ENCODE measurements around the gene PPP2R3A.
"Not testable (repeated sequence)": the region's sequence is repeated elsewhere in the genome, so short reads cannot be mapped to it uniquely, and the experiment has no call there.

The PPP2R3A gene, protein sequence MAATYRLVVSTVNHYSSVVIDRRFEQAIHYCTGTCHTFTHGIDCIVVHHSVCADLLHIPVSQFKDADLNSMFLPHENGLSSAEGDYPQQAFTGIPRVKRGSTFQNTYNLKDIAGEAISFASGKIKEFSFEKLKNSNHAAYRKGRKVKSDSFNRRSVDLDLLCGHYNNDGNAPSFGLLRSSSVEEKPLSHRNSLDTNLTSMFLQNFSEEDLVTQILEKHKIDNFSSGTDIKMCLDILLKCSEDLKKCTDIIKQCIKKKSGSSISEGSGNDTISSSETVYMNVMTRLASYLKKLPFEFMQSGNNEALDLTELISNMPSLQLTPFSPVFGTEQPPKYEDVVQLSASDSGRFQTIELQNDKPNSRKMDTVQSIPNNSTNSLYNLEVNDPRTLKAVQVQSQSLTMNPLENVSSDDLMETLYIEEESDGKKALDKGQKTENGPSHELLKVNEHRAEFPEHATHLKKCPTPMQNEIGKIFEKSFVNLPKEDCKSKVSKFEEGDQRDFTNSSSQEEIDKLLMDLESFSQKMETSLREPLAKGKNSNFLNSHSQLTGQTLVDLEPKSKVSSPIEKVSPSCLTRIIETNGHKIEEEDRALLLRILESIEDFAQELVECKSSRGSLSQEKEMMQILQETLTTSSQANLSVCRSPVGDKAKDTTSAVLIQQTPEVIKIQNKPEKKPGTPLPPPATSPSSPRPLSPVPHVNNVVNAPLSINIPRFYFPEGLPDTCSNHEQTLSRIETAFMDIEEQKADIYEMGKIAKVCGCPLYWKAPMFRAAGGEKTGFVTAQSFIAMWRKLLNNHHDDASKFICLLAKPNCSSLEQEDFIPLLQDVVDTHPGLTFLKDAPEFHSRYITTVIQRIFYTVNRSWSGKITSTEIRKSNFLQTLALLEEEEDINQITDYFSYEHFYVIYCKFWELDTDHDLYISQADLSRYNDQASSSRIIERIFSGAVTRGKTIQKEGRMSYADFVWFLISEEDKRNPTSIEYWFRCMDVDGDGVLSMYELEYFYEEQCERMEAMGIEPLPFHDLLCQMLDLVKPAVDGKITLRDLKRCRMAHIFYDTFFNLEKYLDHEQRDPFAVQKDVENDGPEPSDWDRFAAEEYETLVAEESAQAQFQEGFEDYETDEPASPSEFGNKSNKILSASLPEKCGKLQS (N-terminal part only)

DNA sequence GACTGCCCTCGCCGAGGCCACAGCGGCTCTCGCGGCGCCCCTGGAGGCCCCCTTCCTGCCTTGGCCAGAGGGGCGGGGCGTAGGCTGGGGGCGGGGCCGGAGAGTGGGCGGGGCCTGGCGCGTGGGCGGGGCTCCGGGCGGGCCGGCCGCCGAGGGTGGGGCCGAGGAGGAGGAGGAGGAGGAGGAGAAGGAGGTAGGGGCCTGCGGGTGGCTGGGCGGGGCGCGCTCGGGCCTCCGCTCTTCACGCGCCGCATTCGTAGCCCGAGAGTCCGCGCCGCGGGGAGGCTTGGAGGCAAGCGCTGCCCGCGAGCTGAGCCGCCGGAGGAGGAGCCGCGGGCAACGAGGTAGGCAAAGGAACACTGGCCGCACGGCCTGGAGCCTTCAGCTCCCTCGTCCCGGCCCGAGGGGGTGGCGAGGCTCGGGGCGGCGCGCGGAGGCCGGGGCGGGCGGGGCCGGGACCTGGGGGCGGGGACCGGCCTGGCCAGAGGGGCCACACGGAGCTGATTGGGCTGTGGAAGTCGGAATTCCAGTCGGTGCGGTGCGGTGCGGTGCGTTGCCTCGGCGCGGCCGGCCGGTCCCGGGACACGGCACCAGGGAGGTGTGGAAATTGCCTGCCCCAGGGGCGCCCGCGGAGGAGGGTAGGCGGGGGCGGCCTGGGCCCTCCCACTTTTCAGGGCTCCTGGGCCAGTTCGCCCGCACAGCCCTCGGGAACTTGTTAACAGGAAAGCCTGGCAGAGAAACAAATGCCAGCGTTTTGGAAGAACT, at the start of gene PPP2R3A:
Gene PPP2R3A, plus strand, starts transcription at position 223 of the 765 bp plus-strand sequence. CDS start 35,771 bp downstream, outside the sequence.
- H3K4me1 Mint-ChIP-seq: no peaks in the 10 kb centered on the region
- H3K36me3 Mint-ChIP-seq: peaks cover 2% of the 10 kb centered on the region
- peak within 1 kb of the TSS; percentile 81 for H3K4me3 Mint-ChIP-seq
- DNase-seq (ENCODE audit: low spot score in 2 of 2): peak; percentile 37 to 63
- H3K9me3 Mint-ChIP-seq: peaks cover 10% of the 10 kb centered on the region
- peaks cover 9% of the 10 kb centered on the region for H3K27me3 Mint-ChIP-seq
- H3K27ac Mint-ChIP-seq: no peak within 1 kb of the TSS
- ATAC-seq (ENCODE audit: low read depth): peak; percentile 86

DNA sequence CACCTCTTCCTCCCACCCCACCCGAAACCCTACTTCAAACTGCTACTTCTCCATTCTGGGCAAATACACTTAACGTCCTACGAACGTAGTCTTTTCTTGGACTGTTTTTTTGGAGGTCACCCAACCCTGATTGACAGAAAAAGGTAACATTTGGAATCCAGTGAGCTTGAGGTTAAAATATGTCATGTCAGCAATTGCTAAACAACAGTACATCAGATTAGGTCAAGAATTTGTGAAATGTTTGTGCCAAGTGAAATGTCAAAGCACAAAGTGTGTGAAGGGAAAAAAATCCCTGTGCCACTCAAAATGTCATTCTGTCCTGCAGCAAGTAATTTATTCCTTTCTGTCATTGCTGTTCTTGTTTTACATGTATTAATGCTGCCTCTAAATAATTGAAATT, 49.2 kb upstream of the PPP2R3A start:
- Mint-ChIP-seq H3K4me3 (no peak overlapping the region), H3K9me3 (no peaks in the 10 kb centered on the region), H3K4me1 (no peaks in the 10 kb centered on the region), H3K27ac (no peak overlapping the region), H3K27me3 (peaks cover 13% of the 10 kb centered on the region), H3K36me3 (no peaks in the 10 kb centered on the region)
- no peak for DNase-seq (ENCODE audit: low spot score in 2 of 2)
- no peak for ATAC-seq (ENCODE audit: low read depth)

DNA sequence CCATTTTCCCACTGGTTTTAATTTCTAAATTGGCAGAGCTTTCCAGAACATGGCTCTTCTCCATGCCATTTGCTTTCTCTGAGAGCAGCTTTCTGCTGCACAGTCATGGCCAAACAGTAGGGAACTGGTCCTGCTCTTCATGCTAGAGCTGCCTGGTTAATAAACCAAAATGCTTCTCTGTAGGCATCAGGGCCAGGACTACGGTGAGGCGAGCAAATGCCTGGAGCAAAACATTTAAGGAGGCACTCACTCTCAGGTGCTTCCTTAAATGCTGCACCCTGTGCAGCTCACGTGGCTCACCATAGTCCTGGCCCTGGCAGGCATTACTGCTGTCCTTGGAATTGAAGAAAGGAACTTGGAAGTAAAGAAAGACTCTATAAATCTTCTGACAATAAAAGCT, 48.5 kb upstream of the PPP2R3A start:
- H3K36me3 Mint-ChIP-seq: no peaks in the 10 kb centered on the region
- DNase-seq (ENCODE audit: low spot score in 2 of 2) (no peak), ATAC-seq (ENCODE audit: low read depth) (no peak)
- no peaks in the 10 kb centered on the region for H3K4me1 Mint-ChIP-seq
- H3K4me3 Mint-ChIP-seq: no peak overlapping the region
- peaks cover 11% of the 10 kb centered on the region for H3K27me3 Mint-ChIP-seq
- H3K9me3 Mint-ChIP-seq: no peaks in the 10 kb centered on the region
- H3K27ac Mint-ChIP-seq: no peak overlapping the region

DNA sequence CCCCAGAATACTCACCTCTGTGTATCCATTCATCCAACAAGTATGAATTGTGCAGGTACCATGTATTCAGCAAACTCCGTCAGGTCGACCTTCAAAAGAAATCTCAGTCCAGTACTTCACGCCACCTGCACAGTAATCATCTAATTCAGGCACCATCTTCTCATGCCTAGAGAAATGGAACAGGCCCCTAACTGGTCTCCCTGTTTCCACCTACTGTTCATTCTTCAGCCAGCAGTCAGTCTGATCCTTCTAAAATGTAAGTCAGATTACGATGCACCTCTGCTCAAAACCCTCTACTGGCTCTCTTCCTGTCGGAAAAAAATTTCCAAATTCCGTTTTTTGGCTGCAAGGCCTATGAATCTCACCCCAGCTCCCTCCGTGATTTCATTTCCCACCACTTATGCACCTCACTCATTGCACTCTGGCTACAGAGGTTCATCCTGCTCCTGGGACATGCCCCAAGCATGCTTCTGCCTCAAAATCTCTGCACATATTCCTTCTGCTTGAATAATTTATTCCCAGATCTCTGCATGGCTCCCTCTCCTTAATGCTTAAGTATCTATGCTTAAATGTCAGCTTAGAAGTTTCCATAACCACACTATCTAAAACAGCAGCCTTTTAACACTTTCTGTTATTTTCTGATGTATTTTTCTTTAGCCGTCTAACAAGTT, 47.5 kb upstream of the PPP2R3A start:
- no peak for DNase-seq (ENCODE audit: low spot score in 2 of 2)
- no peak overlapping the region for H3K4me3 Mint-ChIP-seq
- no peaks in the 10 kb centered on the region for H3K4me1 Mint-ChIP-seq
- H3K27ac Mint-ChIP-seq: no peak overlapping the region
- no peaks in the 10 kb centered on the region for H3K9me3 Mint-ChIP-seq
- no peaks in the 10 kb centered on the region for H3K36me3 Mint-ChIP-seq
- ATAC-seq (ENCODE audit: low read depth): no peak
- H3K27me3 Mint-ChIP-seq: peaks cover 11% of the 10 kb centered on the region

DNA sequence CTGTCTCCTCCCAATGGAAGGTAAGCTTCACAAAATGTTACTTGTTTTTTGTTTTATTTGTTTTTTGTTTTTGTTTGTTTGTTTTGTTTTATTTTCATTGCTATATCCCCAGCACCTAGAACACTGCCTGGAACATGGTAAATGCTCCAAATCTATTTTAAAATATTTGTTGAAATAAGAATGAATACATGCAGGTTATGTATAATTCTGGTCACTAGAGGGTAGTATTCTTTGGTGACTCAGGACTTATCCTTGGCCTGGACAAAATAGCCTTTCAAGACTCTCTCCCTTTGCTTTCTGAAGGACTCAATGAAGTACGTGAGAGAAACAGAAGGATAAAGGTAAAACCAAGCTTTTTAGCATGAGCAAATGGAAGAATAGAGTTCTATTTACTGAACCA, 46.9 kb upstream of the PPP2R3A start:
- Mint-ChIP-seq H3K9me3 (no peaks in the 10 kb centered on the region), H3K4me1 (no peaks in the 10 kb centered on the region), H3K36me3 (no peaks in the 10 kb centered on the region), H3K27ac (no peak overlapping the region), H3K4me3 (no peak overlapping the region), H3K27me3 (peaks cover 10% of the 10 kb centered on the region)
- DNase-seq (ENCODE audit: low spot score in 2 of 2): no peak
- ATAC-seq (ENCODE audit: low read depth): no peak

DNA sequence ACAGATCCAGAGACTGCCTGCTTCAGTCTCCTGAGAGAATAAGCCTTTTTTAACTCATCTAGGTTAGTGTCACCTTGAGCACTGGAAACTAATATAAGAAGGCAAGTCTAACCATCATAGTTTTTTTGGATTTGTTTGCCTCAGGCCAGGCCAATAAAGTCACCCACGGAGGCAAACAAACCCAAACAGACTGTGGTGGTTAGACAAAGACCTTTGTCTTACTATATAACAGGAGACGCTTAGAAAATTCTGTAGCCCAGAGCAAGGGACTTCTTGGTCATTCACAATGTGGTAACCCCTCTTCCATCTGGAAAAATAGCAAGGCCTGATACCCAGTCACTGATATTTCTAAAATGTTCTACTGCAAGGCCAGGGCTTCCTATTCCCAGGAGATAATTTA, 45.3 kb upstream of the PPP2R3A start:
- DNase-seq (ENCODE audit: low spot score in 2 of 2) (no peak), ATAC-seq (ENCODE audit: low read depth) (no peak)
- no peak overlapping the region for H3K27ac Mint-ChIP-seq
- H3K4me3 Mint-ChIP-seq: no peak overlapping the region
- H3K27me3 Mint-ChIP-seq: peaks cover 12% of the 10 kb centered on the region
- no peaks in the 10 kb centered on the region for H3K36me3 Mint-ChIP-seq
- no peaks in the 10 kb centered on the region for H3K4me1 Mint-ChIP-seq
- H3K9me3 Mint-ChIP-seq: no peaks in the 10 kb centered on the region

DNA sequence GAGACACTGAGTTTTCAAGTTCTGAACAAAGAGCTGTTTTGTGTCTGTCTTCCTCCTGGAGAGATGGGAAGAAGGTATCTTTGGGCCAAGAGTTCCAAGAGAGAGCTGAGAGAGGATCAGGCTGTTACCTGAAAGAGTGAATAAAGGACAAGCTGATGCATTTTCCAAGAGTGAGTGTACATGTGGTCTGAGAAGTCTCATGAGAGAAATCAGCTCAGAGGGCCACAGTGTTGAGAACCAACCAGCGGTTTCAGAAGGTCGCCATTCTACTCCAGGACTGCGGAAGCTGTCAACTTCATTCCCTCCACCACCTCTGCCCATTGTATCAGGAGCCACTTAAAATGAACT, 42.7 kb upstream of the PPP2R3A start:
- no peak for ATAC-seq (ENCODE audit: low read depth)
- Mint-ChIP-seq H3K36me3 (no peaks in the 10 kb centered on the region), H3K27ac (no peak overlapping the region), H3K4me1 (no peaks in the 10 kb centered on the region), H3K27me3 (peaks cover 12% of the 10 kb centered on the region), H3K4me3 (no peak overlapping the region), H3K9me3 (no peaks in the 10 kb centered on the region)
- no peak for DNase-seq (ENCODE audit: low spot score in 2 of 2)

DNA sequence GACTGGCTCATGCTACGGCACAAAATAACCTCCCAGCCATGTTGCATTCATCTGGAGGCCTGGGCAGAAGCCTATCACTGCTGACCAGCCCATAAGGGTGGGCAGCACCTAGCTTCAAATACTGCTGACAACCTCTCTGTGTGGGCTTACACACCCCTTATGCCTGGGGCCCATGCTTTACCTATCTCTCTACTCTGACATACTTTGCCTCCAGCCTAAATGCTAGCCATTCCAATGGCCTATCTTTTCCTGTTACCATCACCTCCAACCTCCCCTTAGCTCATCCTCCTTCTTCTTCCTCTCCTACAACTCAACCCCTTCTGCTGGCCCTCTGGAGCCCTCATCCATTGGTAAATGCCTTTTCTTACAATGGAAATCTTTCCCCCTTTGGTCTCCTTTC, 41.0 kb upstream of the PPP2R3A start:
- Mint-ChIP-seq H3K9me3 (no peaks in the 10 kb centered on the region), H3K36me3 (no peaks in the 10 kb centered on the region)

DNA sequence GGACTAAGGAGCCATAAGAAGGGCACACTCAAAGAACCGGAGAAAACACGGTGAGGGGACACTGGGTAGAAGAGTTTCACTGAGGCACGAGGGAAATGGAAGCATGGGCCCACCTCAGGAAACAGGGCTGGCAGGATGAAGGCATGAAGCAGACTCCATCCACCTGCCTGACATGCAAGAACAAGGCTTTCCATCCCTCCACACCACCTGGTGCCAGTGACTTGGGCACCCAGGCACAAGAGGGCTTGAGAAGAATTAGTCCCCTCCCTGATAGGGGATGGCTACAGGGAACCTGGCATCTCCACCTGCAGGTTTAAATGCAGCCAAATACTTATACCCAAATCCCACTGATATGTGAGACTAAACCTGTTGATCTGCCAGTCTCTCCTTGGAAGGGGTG, 38.9 kb upstream of the PPP2R3A start:
- Mint-ChIP-seq H3K9me3 (no peaks in the 10 kb centered on the region), H3K4me1 (no peaks in the 10 kb centered on the region), H3K27ac (no peak overlapping the region), H3K4me3 (no peak overlapping the region), H3K36me3 (no peaks in the 10 kb centered on the region), H3K27me3 (peaks cover 5% of the 10 kb centered on the region)
- no peak for ATAC-seq (ENCODE audit: low read depth)
- DNase-seq (ENCODE audit: low spot score in 2 of 2): no peak

More for the DNA sequence above, 41.0 kb upstream of the PPP2R3A start:
- ATAC-seq (ENCODE audit: low read depth): no peak
- Mint-ChIP-seq H3K27me3 (peaks cover 7% of the 10 kb centered on the region), H3K27ac (no peak overlapping the region), H3K4me1 (no peaks in the 10 kb centered on the region), H3K4me3 (no peak overlapping the region)
- DNase-seq (ENCODE audit: low spot score in 2 of 2): no peak

DNA sequence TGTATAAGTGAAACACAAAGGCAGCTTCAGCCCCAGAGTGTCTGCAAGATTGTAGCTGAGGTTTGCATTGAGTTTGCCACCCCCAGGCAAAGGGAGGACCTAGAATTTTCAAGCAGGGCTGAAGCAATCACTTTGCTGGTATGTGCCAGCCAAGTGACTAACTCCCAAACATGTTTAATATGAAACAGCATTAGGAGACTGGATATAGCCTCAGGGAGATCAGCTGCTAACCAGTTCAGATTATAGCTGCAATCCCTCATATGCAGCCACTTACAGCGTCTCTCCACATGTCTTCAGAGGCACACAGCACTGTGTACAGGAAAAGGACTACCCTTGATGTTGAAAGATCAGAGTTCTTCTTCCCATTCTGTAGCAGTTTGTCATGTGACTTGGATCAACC, 38.4 kb upstream of the PPP2R3A start:
- ATAC-seq (ENCODE audit: low read depth): no peak
- H3K27ac Mint-ChIP-seq: no peak overlapping the region

DNA sequence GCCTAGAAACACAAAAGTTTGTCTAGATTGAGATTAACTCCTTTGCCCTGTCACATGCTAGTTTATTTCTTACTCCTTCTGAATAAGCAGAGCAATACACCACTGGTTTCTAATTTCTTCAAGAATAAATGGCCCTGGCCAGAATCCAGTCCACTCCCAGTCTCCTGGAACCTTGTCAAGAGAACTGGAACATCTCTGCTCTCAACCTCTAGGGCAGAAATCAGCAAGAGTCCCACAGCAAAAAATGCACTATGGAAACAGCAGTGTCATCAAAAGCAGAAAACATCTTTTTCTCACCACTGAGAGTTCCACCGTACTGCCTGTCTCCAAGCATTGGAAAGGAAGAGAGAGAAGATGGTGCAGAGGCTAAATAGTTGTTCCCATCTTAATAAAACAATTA, 35.9 kb upstream of the PPP2R3A start:
- Mint-ChIP-seq H3K4me3 (no peak overlapping the region), H3K27me3 (peaks cover 4% of the 10 kb centered on the region), H3K9me3 (no peaks in the 10 kb centered on the region), H3K36me3 (no peaks in the 10 kb centered on the region), H3K4me1 (no peaks in the 10 kb centered on the region), H3K27ac (no peak overlapping the region)
- DNase-seq (ENCODE audit: low spot score in 2 of 2): no peak
- no peak for ATAC-seq (ENCODE audit: low read depth)

More for the DNA sequence above, 38.4 kb upstream of the PPP2R3A start:
- Mint-ChIP-seq H3K36me3 (no peaks in the 10 kb centered on the region), H3K4me3 (no peak overlapping the region), H3K9me3 (no peaks in the 10 kb centered on the region), H3K27me3 (peaks cover 5% of the 10 kb centered on the region), H3K4me1 (no peaks in the 10 kb centered on the region)
- DNase-seq (ENCODE audit: low spot score in 2 of 2): no peak

DNA sequence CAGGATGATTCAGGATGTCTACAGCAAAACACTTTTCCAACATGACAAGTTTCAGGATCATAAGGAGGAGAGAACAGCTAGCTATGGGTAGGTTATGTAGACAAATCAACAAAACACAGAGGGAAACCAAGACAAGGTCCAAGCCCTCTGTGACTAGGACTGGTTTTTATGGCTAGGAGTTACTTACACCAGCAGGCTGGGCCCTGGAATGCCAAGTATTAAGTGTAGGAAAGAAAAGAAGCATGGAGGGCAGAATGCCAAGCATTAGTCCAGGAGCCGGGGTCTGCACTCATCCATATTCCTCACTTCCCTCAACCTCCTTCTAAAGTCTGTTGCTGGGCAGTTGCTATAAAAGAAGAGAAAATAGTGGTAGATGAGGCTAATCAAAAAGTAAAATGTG, 35.3 kb upstream of the PPP2R3A start:
- Mint-ChIP-seq H3K9me3 (no peaks in the 10 kb centered on the region), H3K27ac (no peak overlapping the region), H3K27me3 (peaks cover 2% of the 10 kb centered on the region), H3K4me1 (no peaks in the 10 kb centered on the region), H3K4me3 (no peak overlapping the region), H3K36me3 (no peaks in the 10 kb centered on the region)
- ATAC-seq (ENCODE audit: low read depth): no peak
- no peak for DNase-seq (ENCODE audit: low spot score in 2 of 2)

DNA sequence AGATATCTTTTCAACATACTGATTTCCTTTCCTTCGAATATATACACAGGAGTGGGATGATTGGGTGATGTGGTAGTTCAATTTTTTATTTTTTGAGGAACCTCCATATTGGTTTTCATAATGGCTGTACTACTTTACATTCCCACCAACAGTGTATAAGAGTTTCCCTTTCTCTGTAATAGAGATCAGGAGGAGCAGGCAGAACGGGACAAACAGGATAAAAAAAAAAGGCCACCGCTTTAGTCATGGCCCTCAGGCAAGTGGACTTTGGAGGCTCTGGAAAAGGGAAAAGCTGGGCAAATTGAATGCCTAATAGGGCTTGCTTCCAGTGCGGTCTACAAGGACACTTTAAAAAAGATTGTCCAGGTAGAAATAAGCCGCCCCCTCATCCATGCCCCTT, 30.4 kb upstream of the PPP2R3A start:
- not testable (repeated sequence) for ATAC-seq (ENCODE audit: low read depth); H3K27me3 Mint-ChIP-seq; H3K4me3 Mint-ChIP-seq; H3K9me3 Mint-ChIP-seq; H3K4me1 Mint-ChIP-seq; DNase-seq (ENCODE audit: low spot score in 2 of 2); H3K27ac Mint-ChIP-seq; H3K36me3 Mint-ChIP-seq
